K562 (cell line): Measurements from ENCODE around the gene ANTKMT. TPM values are rescaled to one million over a fixed set of nuclear protein-coding genes. Genes with fewer than 3 reads are reported as not detected.

Experiments used
- ATAC-seq: fragments of 200-7000 bp; cut with Tn5 transposase; 3 replicates; pipeline ENCODE4 v1.9.1; 2020; ENCODE audit warnings: moderate library complexity
- BruUV-seq: library from RNA; stranded (reverse); fragments of 400-500 nt; replicated peaks from 2 replicates; lab custom pipeline; 2021; lab: Mats Ljungman, UMichigan
- CTCF ChIA-PET: fragments of 300-600 bp; formaldehyde crosslinking; extraction: SDS; loops from one replicate; lab custom pipeline; 2021; ENCODE audit warnings: low intra/inter-chr PET ratio; lab: Yijun Ruan, JAX
- POLR2A ChIA-PET: fragments of 300-600, 350-650 bp; sonication (Branson Sonifier 250); formaldehyde crosslinking; extraction: SDS; loops from one replicate; lab custom pipeline; 2021; ENCODE audit warnings: antibody characterized with exemption, inconsistent platforms; lab: Yijun Ruan, JAX
- DNase-seq, 4 experiments: peaks; one replicate each; pipeline versions ENCODE4 v3.0.0 to v3.0.0-alpha.2; 2011 to 2018; ENCODE audit warnings: low spot score in 3 of 4, mixed read lengths in 3 of 4; ENCODE audit errors: extremely low read depth in 1 of 4
- FAIRE-seq: peaks from 2 replicates; lab custom pipeline; 2011; peaks lifted over from hg19 to GRCh38; lab: Jason Lieb, UNC
- H2AFZ ChIP-seq: 2 replicates; pipeline ENCODE4 v1.6.0; 2011; ENCODE audit warnings: low read depth, low read length, control low read depth, inconsistent platforms
- H3K27ac ChIP-seq: fragments of 200-600 bp; 3 replicates; pipeline ENCODE4 v1.8.0; 2011; ENCODE audit warnings: low read depth, mild to moderate bottlenecking, control low read depth, inconsistent platforms, low read length, moderate library complexity, mixed read lengths; ENCODE audit errors: extremely low read depth
- H3K27me3 ChIP-seq, 2 experiments: fragments of 300-600 bp in 1 of 2; 2 replicates in 1 of 2; 3 replicates in 1 of 2; pipeline versions ENCODE4 v1.6.0 to v1.8.0; 2011; ENCODE audit warnings: inconsistent platforms in 2 of 2, low read length in 2 of 2, mild to moderate bottlenecking in 1 of 2, mixed read lengths in 1 of 2, moderate library complexity in 1 of 2; ENCODE audit not compliant: control insufficient read depth in 2 of 2, insufficient read depth in 2 of 2
- H3K36me3 ChIP-seq: fragments of 300-600 bp; 3 replicates; pipeline ENCODE4 v1.8.0; 2011; ENCODE audit warnings: mild to moderate bottlenecking, low read length, inconsistent platforms; ENCODE audit not compliant: control insufficient read depth, insufficient read depth
- H3K4me1 ChIP-seq, 2 experiments: fragments of 200-600 bp in 1 of 2; replicated peaks in 1 of 2; 2 replicates in 1 of 2; 3 replicates in 1 of 2; pipeline versions ENCODE4 v1.5.1 to v1.8.0; 2011; ENCODE audit warnings: inconsistent platforms in 2 of 2, low read length in 2 of 2, mild to moderate bottlenecking in 1 of 2, mixed read lengths in 1 of 2, moderate library complexity in 1 of 2; ENCODE audit not compliant: control insufficient read depth in 2 of 2, insufficient read depth in 2 of 2
- H3K4me2 ChIP-seq: 2 replicates; pipeline ENCODE4 v1.6.1; 2011; ENCODE audit warnings: low read length, control low read depth, inconsistent platforms, mixed read lengths; ENCODE audit not compliant: insufficient read depth
- H3K4me3 ChIP-seq: fragments of 200-600 bp; sonication (generic), shearing (Covaris generic); 2 replicates; pipeline ENCODE4 v1.5.1; 2016; ENCODE audit warnings: control low read depth, inconsistent platforms
- H3K79me2 ChIP-seq: fragments of 200-600 bp; 3 replicates; pipeline ENCODE4 v1.8.0; 2011; ENCODE audit warnings: low read length, inconsistent platforms; ENCODE audit not compliant: control insufficient read depth, insufficient read depth
- H3K9ac ChIP-seq, 2 experiments: 2 replicates each; pipeline versions ENCODE4 v1.6.0 to v1.6.1; 2011; ENCODE audit warnings: low read depth in 2 of 2, low read length in 2 of 2, control low read depth in 1 of 2, inconsistent platforms in 1 of 2, mild to moderate bottlenecking in 1 of 2, mixed read lengths in 1 of 2; ENCODE audit not compliant: insufficient read depth in 1 of 2
- H3K9me1 ChIP-seq: one replicate; pipeline ENCODE4 v1.6.0; 2011; ENCODE audit warnings: inconsistent platforms, mild to moderate bottlenecking, low read length, moderate library complexity; ENCODE audit not compliant: control insufficient read depth, insufficient read depth
- H3K9me3 ChIP-seq: replicated peaks from 2 replicates; pipeline ENCODE4 v1.5.1; 2011; ENCODE audit warnings: low read depth, low read length, inconsistent platforms; ENCODE audit not compliant: control insufficient read depth, insufficient read depth
- H4K20me1 ChIP-seq: replicated peaks from 2 replicates; pipeline ENCODE4 v1.6.1; 2011; ENCODE audit warnings: low read length, inconsistent platforms, mixed read lengths; ENCODE audit not compliant: control insufficient read depth, insufficient read depth
- CREM ChIP-seq: IDR thresholded peaks from 2 replicates; pipeline ENCODE4 v1.6.1; 2014; ENCODE audit warnings: antibody characterized with exemption, low read depth
- CTCF ChIP-seq, 3 experiments: IDR thresholded peaks in 2 of 3; conservative IDR thresholded peaks in 1 of 3; 2 replicates each; pipeline ENCODE4 v1.5.1; 2011 to 2012; ENCODE audit warnings: low read length in 3 of 3, mild to moderate bottlenecking in 3 of 3, control low read depth in 2 of 3, improper control_type of control experiment in 1 of 3, inconsistent platforms in 1 of 3, low read depth in 1 of 3, mixed read lengths in 1 of 3, moderate library complexity in 1 of 3; ENCODE audit not compliant: insufficient read depth in 2 of 3
- CTCFL ChIP-seq: IDR thresholded peaks from 2 replicates; pipeline ENCODE4 v1.6.1; 2011; ENCODE audit warnings: borderline replicate concordance, low read depth, mild to moderate bottlenecking, moderate library complexity, low read length; ENCODE audit not compliant: insufficient read depth, poor library complexity, severe bottlenecking
- EHMT2 ChIP-seq: fragments of 450-650 bp; IDR thresholded peaks from 2 replicates; pipeline ENCODE4 v1.6.1; 2018; ENCODE audit warnings: antibody characterized with exemption
- NFIC ChIP-seq: fragments of 450-650 bp; IDR thresholded peaks from 2 replicates; pipeline ENCODE4 v1.6.1; 2017; ENCODE audit warnings: mild to moderate bottlenecking, inconsistent platforms
- NR3C1 ChIP-seq: sonication (generic); formaldehyde crosslinking; IDR thresholded peaks from 2 replicates; pipeline ENCODE4 v1.8.1; 2022; ENCODE audit warnings: missing genetic modification reagents
- RAD21 ChIP-seq, 2 experiments: fragments of 250-450 bp in 1 of 2; fragments of 450-650 bp in 1 of 2; sonication (Bioruptor Pico) in 1 of 2; formaldehyde crosslinking in 1 of 2; IDR thresholded peaks in 1 of 2; conservative IDR thresholded peaks in 1 of 2; 2 replicates each; pipeline versions ENCODE4 v1.4.0 to v1.8.0; 2020 to 2022; ENCODE audit warnings: mild to moderate bottlenecking in 2 of 2, moderate library complexity in 1 of 2
- ZBTB9 ChIP-seq: fragments of 450-650 bp; formaldehyde crosslinking; IDR thresholded peaks from 2 replicates; pipeline ENCODE4 v1.4.0; 2020; ENCODE audit warnings: mild to moderate bottlenecking, moderate library complexity
- ZMIZ1 ChIP-seq, 2 experiments: fragments of 150-350 bp in 1 of 2; IDR thresholded peaks; 2 replicates each; pipeline ENCODE4 v1.6.1; 2012 to 2016; ENCODE audit warnings: low read depth in 2 of 2, low read length in 2 of 2, mild to moderate bottlenecking in 1 of 2, moderate library complexity in 1 of 2
- WGBS: fragments of 100-300 bp; shearing (Covaris generic); methylation state at CpG from one replicate; pipeline ENCODE4 v1.1.6; 2016; ENCODE audit warnings: low coverage, mixed read lengths; ENCODE audit not compliant: insufficient coverage; ENCODE audit errors: missing lambda C conversion rate; 5-methylcytosine and 5-hydroxymethylcytosine counted together
- in situ Hi-C: fragments of 300-500 bp; cut with MboI; formaldehyde crosslinking; loops from 4 replicates; pipeline ENCODE4 v1.15.0; 2018; ENCODE audit warnings: inconsistent platforms, mixed read lengths
- intact Hi-C: fragments of 100-400 bp; cut with micrococcal nuclease; formaldehyde crosslinking; loops from 2 replicates; pipeline ENCODE4 v1.14.2; 2022
- polyA plus RNA-seq, 8 experiments: library from polyadenylated mRNA; depleted of rRNA in 4 of 8; stranded (reverse) in 5 of 8; unstranded in 3 of 8; fragments of >200 nt; fragmentation: Nextera tagmentation in 2 of 8; fragmentation: Illumina TruSeq in 1 of 8; extraction: Ambion mirVana in 2 of 8; extraction: Trizol in 1 of 8; gene quantifications; 2 replicates each; pipeline versions ENCODE4 v1.2.1 to v1.2.3, GENCODE V29; 2011 to 2014; ENCODE audit warnings: inconsistent platforms in 1 of 8, missing spikeins in 1 of 8
- total RNA-seq, 7 experiments: library from RNA; depleted of rRNA in 6 of 7; stranded (reverse); fragments of >200 nt in 6 of 7; fragmentation: Illumina TruSeq in 2 of 7; extraction: Trizol in 2 of 7; gene quantifications; 2 replicates each; pipeline versions ENCODE4 v1.2.1 to v1.2.3, GENCODE V29; 2011 to 2021; ENCODE audit warnings: low replicate concordance in 1 of 7

Gene ANTKMT
- total and polyA plus RNA-seq, 9 of the 15 experiments (the other 6 are each of a cell fraction or from before 2014, with no cell fraction given) = 0.58 to 217 (median 19.1) TPM

GRCh38 chr16:685967-686366 is 35.0 kb upstream of the ANTKMT start:
- Histone ChIP-seq H3K79me2 (peaks cover 48% of the 10 kb centered on the region), H3K4me1 (peaks cover 29 to 98% of the 10 kb centered on the region in 2 experiments), H4K20me1 (peaks cover 18% of the 10 kb centered on the region), H2AFZ (no peak overlapping the region), H3K4me2 (no peak overlapping the region), H3K9ac (no peak overlapping the region), H3K27ac (no peak overlapping the region), H3K27me3 (no peaks in the 10 kb centered on the region), H3K4me3 (no peak overlapping the region), H3K9me1 (peaks cover 15% of the 10 kb centered on the region), H3K36me3 (peaks cover 68% of the 10 kb centered on the region), H3K9me3 (no peaks in the 10 kb centered on the region)
- TF ChIP-seq ZMIZ1 (IDR thresholded peaks at IDR 0.05; ENCODE audit: low read depth in 2 of 2, low read length in 2 of 2) (no peak), EHMT2 (no peak), RAD21 (CRISPR knock-in tag; conservative IDR thresholded peaks at IDR 0.05 in 1 of 2, IDR thresholded peaks at IDR 0.05 in 1 of 2) (peak in 1 of 2 experiments; percentile 8; a peak in 1 of 4 replicates), CREM (peak; percentile 40; the same call in 1 of the 2 replicates), NR3C1 (CRISPR knock-in tag) (no peak), NFIC (peak; percentile 65), ZBTB9 (no peak), CTCF (IDR thresholded peaks at IDR 0.05 in 2 of 3, conservative IDR thresholded peaks at IDR 0.05 in 1 of 3; ENCODE audit: insufficient read depth in 2 of 3, low read depth in 1 of 3, low read length in 3 of 3) (peak; percentile 46 to 59 (median 48)), CTCFL (peak; percentile 68)
- FAIRE-seq = no peak
- ChIA-PET CTCF (no interaction called here), POLR2A (interaction anchor here (1.4 kb wide), 1 partner anchor 10 kb away, joined by 5 read pairs; no protein-coding TSS in a partner anchor)
- no TSS peak for BruUV-seq
- in situ Hi-C loops = no loop called here
- peak in 1 of 4 experiments; percentile 52 for DNase-seq
- ATAC-seq = no peak
- intact Hi-C loops = no loop called here
- WGBS = 87% methylated on average over 2 of the region's 10 CpGs
